ENCODE data around the gene VPS51.
A peak's percentile ranks its signal among the peaks of the same experiment; 100 is the strongest.
"Not testable (repeated sequence)": the region's sequence is repeated elsewhere in the genome, so short reads cannot be mapped to it uniquely, and the experiment has no call there.

Gene VPS51

DNA sequence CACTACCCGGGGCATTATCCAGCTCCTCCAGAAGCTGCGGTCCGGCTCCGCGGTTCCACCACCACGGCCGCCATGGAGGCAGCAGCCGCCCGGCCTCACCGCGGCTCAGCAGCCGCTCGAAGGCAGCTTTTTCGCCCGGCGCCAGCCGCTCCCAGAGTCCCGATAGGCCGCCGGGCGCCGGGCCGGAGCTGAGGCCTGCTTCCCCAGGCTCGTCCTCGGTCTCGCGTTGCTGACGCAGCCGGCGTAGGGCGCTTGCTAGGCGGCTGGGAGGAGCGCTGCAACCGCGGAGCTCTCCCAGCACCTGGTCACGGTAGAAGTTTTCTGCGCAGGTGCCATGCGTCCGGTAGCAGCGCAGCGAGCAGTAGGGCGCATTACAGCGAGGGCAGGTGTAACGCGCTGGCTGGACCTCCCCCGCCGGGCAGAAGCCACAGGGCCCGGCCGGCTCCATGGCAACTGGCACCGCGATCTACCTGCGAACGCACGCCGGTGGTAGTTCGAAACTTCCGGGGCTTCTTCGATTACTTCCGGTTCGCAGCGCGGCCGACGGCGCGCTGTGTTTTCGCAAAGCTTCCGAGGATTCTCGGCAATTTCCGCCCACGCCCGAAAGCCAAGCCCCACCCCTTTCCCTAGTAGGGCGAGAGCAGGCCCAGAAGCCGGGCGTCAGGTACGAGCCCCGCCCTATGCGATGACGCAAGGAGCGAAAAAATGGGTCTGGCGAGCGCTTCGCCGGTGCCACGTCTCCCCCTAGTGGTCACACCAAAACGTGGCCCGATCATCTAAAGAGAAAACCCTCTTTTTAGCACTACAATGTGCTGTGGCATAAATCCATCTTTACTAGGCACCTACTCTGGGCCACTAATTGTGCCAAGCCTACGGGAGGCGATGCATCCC, 21.4 kb downstream of the VPS51 start, which contains the start of gene ZNHIT2:
Gene ZNHIT2, minus strand, starts transcription at position 496 of the 891 bp plus-strand sequence. Its CDS starts 48 bp downstream, at position 448.
- peak; percentile 92 for DNase-seq (ENCODE audit: extremely low spot score)
- ChIA-PET POLR2A (interaction anchor here (0.9 to 2.5 kb wide), 12 partner anchors 11 to 315 kb away, joined by 3 to 13 read pairs (median 3); partner anchors contain the start of genes CAPN1, POLA2, SAC3D1 and SYVN1), CTCF (interaction anchor here (0.6 to 1.1 kb wide), 4 partner anchors 34 to 229 kb away, joined by 3 to 8 read pairs (median 4); partner anchors contain the start of gene CDCA5)
- TF ChIP-seq HDGF (IDR thresholded peaks at IDR 0.05; ENCODE audit: borderline replicate concordance) (no peak), ELF4 (IDR thresholded peaks at IDR 0.05) (peak; percentile 43)

DNA sequence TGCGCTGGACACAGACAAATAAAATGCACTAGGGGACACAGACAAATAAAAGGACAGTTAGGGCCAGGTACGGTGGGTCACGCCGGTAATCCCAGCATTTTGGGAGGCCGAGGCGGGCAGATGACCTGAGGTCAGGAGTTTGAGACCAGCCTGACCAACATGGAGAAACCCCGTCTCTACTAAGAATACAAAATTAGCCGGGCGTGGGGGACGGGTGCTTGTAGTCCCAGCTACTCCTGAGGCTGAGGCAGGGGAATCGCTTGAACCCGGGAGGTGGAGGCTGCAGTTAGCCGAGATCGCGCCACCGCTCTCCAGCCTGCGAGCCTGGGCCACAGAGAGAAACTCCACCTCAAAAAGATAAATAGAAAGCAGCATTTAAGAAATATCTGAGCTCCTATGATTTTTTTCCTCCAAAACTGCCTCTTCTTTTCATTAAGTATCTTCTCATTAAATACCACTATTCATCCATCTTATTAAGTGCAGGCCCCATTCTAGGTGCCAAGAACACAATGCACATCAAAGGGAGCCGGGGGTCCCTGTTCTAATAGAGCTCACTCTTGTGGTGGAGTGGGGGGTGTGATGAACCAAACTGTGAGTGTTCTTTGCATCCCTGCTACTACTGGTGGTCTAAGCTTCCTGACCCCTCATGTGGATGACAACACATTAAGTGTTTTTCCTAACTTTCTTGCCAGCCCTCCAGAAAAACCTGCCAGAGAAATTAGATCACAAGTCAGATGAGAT, 22.3 kb downstream of the VPS51 start:
- no peak for DNase-seq (ENCODE audit: extremely low spot score)
- POLR2A ChIA-PET, result interaction anchor here (0.9 to 2.5 kb wide), 8 partner anchors 10 to 316 kb away, joined by 3 to 13 read pairs (median 4); partner anchors contain the start of genes CAPN1 and SYVN1
- TF ChIP-seq ZNF384 (IDR thresholded peaks at IDR 0.05) (no peak), ELF4 (IDR thresholded peaks at IDR 0.05) (no peak), TARDBP (IDR thresholded peaks at IDR 0.05) (no peak), CTBP1 (IDR thresholded peaks at IDR 0.05; ENCODE audit: borderline replicate concordance) (no peak), FOXA1 (IDR thresholded peaks at IDR 0.05) (no peak), SUZ12 (IDR thresholded peaks at IDR 0.05) (no peak), NFRKB (IDR thresholded peaks at IDR 0.05) (no peak), FOXM1 (IDR thresholded peaks at IDR 0.05; ENCODE audit: borderline replicate concordance) (no peak), L3MBTL2 (conservative IDR thresholded peaks at IDR 0.05) (no peak), FOXK2 (IDR thresholded peaks at IDR 0.05) (no peak)
- TF ChIP-seq, protein P1, sequence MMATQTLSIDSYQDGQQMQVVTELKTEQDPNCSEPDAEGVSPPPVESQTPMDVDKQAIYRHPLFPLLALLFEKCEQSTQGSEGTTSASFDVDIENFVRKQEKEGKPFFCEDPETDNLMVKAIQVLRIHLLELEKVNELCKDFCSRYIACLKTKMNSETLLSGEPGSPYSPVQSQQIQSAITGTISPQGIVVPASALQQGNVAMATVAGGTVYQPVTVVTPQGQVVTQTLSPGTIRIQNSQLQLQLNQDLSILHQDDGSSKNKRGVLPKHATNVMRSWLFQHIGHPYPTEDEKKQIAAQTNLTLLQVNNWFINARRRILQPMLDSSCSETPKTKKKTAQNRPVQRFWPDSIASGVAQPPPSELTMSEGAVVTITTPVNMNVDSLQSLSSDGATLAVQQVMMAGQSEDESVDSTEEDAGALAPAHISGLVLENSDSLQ (IDR thresholded peaks at IDR 0.05), result no peak
- CTCF ChIA-PET, result interaction anchor here (0.5 to 0.7 kb wide), 2 partner anchors 12 to 42 kb away, joined by 3 read pairs; no protein-coding TSS in a partner anchor

DNA sequence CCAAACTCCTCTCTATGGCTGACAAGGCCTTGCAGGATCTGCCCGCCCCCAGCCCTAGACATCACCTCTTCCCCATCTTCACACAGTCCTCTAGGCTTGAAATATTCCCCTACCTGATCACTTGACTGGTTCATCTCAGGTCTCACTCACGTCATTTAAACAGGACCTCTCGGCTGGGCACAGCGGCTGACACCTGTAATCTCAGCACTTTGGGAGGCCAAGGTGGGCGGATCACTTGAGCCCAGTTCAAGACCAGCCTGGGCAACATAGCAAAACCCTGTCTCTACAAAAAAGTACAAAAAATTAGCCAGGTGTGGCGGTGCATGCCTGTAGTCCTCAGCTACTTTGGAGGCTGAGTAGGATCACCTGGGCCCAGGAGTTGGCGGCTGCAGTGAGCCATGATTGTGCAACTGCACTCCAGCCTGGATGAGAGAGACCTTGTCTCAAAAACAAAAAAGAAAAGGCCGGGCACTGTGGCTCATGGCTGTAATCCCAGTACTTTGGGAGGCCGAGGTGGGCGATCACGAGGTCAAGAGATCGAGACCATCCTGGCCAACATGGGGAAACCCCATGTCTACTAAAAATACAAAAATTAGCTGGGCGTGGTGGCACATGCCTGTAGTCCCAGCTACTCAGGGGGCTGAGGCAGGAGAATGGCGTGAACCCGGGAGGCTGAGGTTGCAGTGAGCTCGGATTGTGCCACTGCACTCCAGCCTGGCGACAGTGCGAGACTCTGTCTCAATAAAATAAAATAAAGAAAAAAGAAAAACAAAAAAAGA, 23.1 kb downstream of the VPS51 start:
- ChIA-PET CTCF (interaction anchor here (0.5 to 0.7 kb wide), 2 partner anchors 13 to 43 kb away, joined by 3 read pairs; no protein-coding TSS in a partner anchor), POLR2A (interaction anchor here (1.0 to 2.5 kb wide), 2 partner anchors 16 to 238 kb away, joined by 3 to 13 read pairs; partner anchors contain the start of gene SYVN1)
- not testable (repeated sequence) for DNase-seq (ENCODE audit: extremely low spot score)

DNA sequence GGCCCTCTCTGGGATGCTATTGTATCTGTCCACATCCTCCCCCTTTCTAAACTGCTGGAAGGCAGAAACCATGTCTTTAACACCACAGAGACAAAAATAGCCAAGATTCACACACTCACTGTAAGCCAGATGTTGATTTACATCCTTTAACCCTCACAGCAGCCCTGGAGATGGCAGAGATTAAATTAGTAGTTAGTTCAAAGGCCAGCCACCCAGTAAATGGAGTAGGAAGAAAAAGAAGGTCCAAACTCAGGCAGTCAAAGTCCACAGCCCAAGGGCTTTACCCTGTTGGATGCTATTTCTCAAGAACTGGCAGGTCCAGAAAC, 23.6 kb downstream of the VPS51 start:
- ChIA-PET CTCF (no interaction called here), POLR2A (interaction anchor here (1.0 to 3.7 kb wide), 2 partner anchors 15 to 239 kb away, joined by 3 to 56 read pairs; partner anchors contain the start of gene SYVN1)
- DNase-seq (ENCODE audit: extremely low spot score), result no peak
- TF ChIP-seq L3MBTL2 (conservative IDR thresholded peaks at IDR 0.05) (no peak), SP1 (IDR thresholded peaks at IDR 0.05) (no peak), BHLHE40 (IDR thresholded peaks at IDR 0.05; ENCODE audit: borderline replicate concordance) (no peak), SUZ12 (IDR thresholded peaks at IDR 0.05) (no peak), LEF1 (IDR thresholded peaks at IDR 0.05; ENCODE audit: borderline replicate concordance) (no peak), FOXM1 (IDR thresholded peaks at IDR 0.05; ENCODE audit: borderline replicate concordance) (no peak), TARDBP (IDR thresholded peaks at IDR 0.05) (no peak), ZNF384 (IDR thresholded peaks at IDR 0.05) (no peak), ARNT (IDR thresholded peaks at IDR 0.05) (no peak), CTBP1 (IDR thresholded peaks at IDR 0.05; ENCODE audit: borderline replicate concordance) (no peak), FOXK2 (IDR thresholded peaks at IDR 0.05) (no peak), FOXA1 (IDR thresholded peaks at IDR 0.05) (no peak)

DNA sequence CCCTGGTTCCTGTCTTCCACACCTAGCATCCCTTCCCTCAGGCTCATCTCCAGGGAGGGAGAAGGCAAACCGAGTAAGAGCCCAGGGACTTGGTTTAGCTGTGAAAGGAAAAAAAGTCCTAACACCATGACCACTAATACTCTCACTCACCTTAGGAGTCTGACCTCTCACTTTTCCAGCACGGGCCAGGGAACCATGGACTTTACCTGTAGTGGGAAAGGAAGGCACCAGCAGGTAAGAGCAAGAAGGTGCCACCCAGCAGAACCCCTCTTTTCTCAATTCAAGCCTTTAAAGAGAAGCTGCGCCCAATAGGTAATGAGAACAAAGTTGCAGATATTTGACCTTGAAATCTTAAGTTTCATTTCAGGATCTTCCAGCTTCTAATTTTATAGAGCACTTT, 24.8 kb downstream of the VPS51 start:
- no peak for DNase-seq (ENCODE audit: extremely low spot score)
- POLR2A ChIA-PET, result interaction anchor here (1.6 to 3.7 kb wide), 3 partner anchors 11 to 106 kb away, joined by 8 to 56 read pairs (median 13); partner anchors contain the start of genes ARL2 and SYVN1
- CTCF ChIA-PET, result no interaction called here
- TF ChIP-seq TARDBP (IDR thresholded peaks at IDR 0.05) (no peak), HDGF (IDR thresholded peaks at IDR 0.05; ENCODE audit: borderline replicate concordance) (no peak), CTBP1 (IDR thresholded peaks at IDR 0.05; ENCODE audit: borderline replicate concordance) (no peak), L3MBTL2 (conservative IDR thresholded peaks at IDR 0.05) (no peak), LEF1 (IDR thresholded peaks at IDR 0.05; ENCODE audit: borderline replicate concordance) (no peak), FOXK2 (IDR thresholded peaks at IDR 0.05) (no peak), FOXA1 (IDR thresholded peaks at IDR 0.05) (no peak), FOXM1 (IDR thresholded peaks at IDR 0.05; ENCODE audit: borderline replicate concordance) (no peak)

DNA sequence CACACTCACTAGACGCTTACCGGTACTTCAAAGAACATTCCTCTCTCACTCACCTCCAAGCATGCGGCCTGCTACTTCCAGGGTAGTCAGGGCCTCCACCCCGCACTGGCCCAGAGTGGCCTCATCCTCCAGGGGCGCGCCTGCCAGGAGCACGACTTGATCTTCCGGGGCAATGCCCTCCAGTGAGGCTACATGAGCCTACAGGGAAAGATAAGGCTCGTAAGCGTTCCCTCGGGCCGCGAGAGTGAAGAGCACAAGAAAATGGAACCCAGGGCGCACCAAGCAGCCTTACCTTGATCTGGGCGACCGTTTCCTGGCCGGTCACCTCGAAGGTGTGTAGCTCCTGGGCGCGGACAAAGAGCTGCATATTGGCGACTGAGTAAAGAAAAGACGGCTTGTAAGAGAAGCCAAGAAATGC, 25.4 kb downstream of the VPS51 start:
- POLR2A ChIA-PET, result interaction anchor here (0.8 to 3.7 kb wide), 24 partner anchors 8 to 249 kb away, joined by 3 to 56 read pairs (median 4); partner anchors contain the start of genes ARL2, CAPN1, CDCA5 and DPF2
- CTCF ChIA-PET, result no interaction called here
- no peak for DNase-seq (ENCODE audit: extremely low spot score)
- TF ChIP-seq ARNT (IDR thresholded peaks at IDR 0.05) (no peak), TARDBP (IDR thresholded peaks at IDR 0.05) (no peak), BHLHE40 (IDR thresholded peaks at IDR 0.05; ENCODE audit: borderline replicate concordance) (no peak), SP1 (IDR thresholded peaks at IDR 0.05) (no peak), FOXM1 (IDR thresholded peaks at IDR 0.05; ENCODE audit: borderline replicate concordance) (no peak), LEF1 (IDR thresholded peaks at IDR 0.05; ENCODE audit: borderline replicate concordance) (no peak), FOXK2 (IDR thresholded peaks at IDR 0.05) (no peak), FOXA1 (IDR thresholded peaks at IDR 0.05) (no peak), NFRKB (IDR thresholded peaks at IDR 0.05) (no peak), SUZ12 (IDR thresholded peaks at IDR 0.05) (no peak), ELF4 (IDR thresholded peaks at IDR 0.05) (no peak), CTBP1 (IDR thresholded peaks at IDR 0.05; ENCODE audit: borderline replicate concordance) (no peak), HDGF (IDR thresholded peaks at IDR 0.05; ENCODE audit: borderline replicate concordance) (no peak), ZNF384 (IDR thresholded peaks at IDR 0.05) (no peak), L3MBTL2 (conservative IDR thresholded peaks at IDR 0.05) (no peak)
- TF ChIP-seq, protein P1 (IDR thresholded peaks at IDR 0.05), result no peak

Data from HEK293T (cell line).